HG02623 (cell line): ENCODE data around the gene CHRNB1.

ENCODE experiments used
- ATAC-seq: cut with Tn5 transposase; IDR thresholded peaks from one replicate; pipeline ENCODE4 v1.9.1; 2021; ENCODE audit warnings: moderate library complexity; ENCODE audit not compliant: unreplicated experiment

The CHRNB1 gene

GRCh38 chr17:7437950-7438614 lies 6.8 kb upstream of the CHRNB1 start:
- ATAC-seq: no peak

- ATAC-seq: no peak
Measured at GRCh38 chr17:7438656-7439460, 6.0 kb upstream of the CHRNB1 start.

GRCh38 chr17:7439462-7440112 lies 5.3 kb upstream of the CHRNB1 start, which contains the start of gene FGF11:
FGF11 (plus strand) TSS chr17:7439512; CDS start chr17:7439621, 109 bp downstream.
- no peak for ATAC-seq

GRCh38 chr17:7440113-7440833 lies 4.6 kb upstream of the CHRNB1 start:
- ATAC-seq: no peak

- no peak for ATAC-seq
Measured at GRCh38 chr17:7440834-7441195, 4.0 kb upstream of the CHRNB1 start.

GRCh38 chr17:7441266-7441665 lies 3.6 kb upstream of the CHRNB1 start:
- ATAC-seq: no peak

- ATAC-seq: no peak
Measured at GRCh38 chr17:7442142-7442541, 2.7 kb upstream of the CHRNB1 start.

GRCh38 chr17:7443499-7444485 lies 1.1 kb upstream of the CHRNB1 start:
- ATAC-seq: no peak

GRCh38 chr17:7445619-7445968 lies 733 bp downstream of the CHRNB1 start:
- ATAC-seq: no peak

- no peak for ATAC-seq
Measured at GRCh38 chr17:7448461-7448860, 3.6 kb downstream of the CHRNB1 start.

- ATAC-seq: no peak
Measured at GRCh38 chr17:7459961-7460545, 15.2 kb downstream of the CHRNB1 start.

- no peak for ATAC-seq
Measured at GRCh38 chr17:7460850-7461660, 16.2 kb downstream of the CHRNB1 start.

- no peak for ATAC-seq
Measured at GRCh38 chr17:7462474-7463371, 17.9 kb downstream of the CHRNB1 start.

GRCh38 chr17:7463372-7463846 lies 18.5 kb downstream of the CHRNB1 start:
- ATAC-seq: no peak

GRCh38 chr17:7464081-7464480 lies 19.2 kb downstream of the CHRNB1 start:
- no peak for ATAC-seq

GRCh38 chr17:7465597-7466275 lies 20.9 kb downstream of the CHRNB1 start:
- no peak for ATAC-seq

GRCh38 chr17:7466318-7466638 lies 21.4 kb downstream of the CHRNB1 start:
- ATAC-seq: no peak
